NCI-H187 treated with DMSO at 0.1 percent for 48 hours (cell line): ENCODE data around the gene GNAO1.

Source experiments
- DNase-seq: peaks from one replicate; lab custom pipeline; 2025; lab: John Stamatoyannopoulos, UW

Gene GNAO1

GRCh38 chr16:56350491-56351405 is 159.5 kb downstream of the GNAO1 start:
- no peak for DNase-seq

GRCh38 chr16:56351481-56351880 is 160.2 kb downstream of the GNAO1 start:
- DNase-seq: no peak

- no peak for DNase-seq
Measured at GRCh38 chr16:56352351-56353053, 161.2 kb downstream of the GNAO1 start.

- DNase-seq: no peak
Measured at GRCh38 chr16:56353054-56353921, 162.0 kb downstream of the GNAO1 start.

- no peak for DNase-seq
Measured at GRCh38 chr16:56354016-56354415, 162.7 kb downstream of the GNAO1 start.

GRCh38 chr16:56354746-56355145 is 163.5 kb downstream of the GNAO1 start:
- no peak for DNase-seq

- no peak for DNase-seq
Measured at GRCh38 chr16:56355221-56355620, 163.9 kb downstream of the GNAO1 start.

- no peak for DNase-seq
Measured at GRCh38 chr16:56355786-56356275, 164.5 kb downstream of the GNAO1 start.

- peak; percentile 15 for DNase-seq
Measured at GRCh38 chr16:56356276-56357240, 165.3 kb downstream of the GNAO1 start.

GRCh38 chr16:56357241-56357764 is 166.0 kb downstream of the GNAO1 start:
- no peak for DNase-seq

- no peak for DNase-seq
Measured at GRCh38 chr16:56357765-56358322, 166.6 kb downstream of the GNAO1 start.

GRCh38 chr16:56360117-56361008 is 169.1 kb downstream of the GNAO1 start:
- no peak for DNase-seq

- no peak for DNase-seq
Measured at GRCh38 chr16:56362057-56362655, 170.9 kb downstream of the GNAO1 start.

- DNase-seq: no peak
Measured at GRCh38 chr16:56362706-56363105, 171.4 kb downstream of the GNAO1 start.

GRCh38 chr16:56363181-56363716 is 172.0 kb downstream of the GNAO1 start:
- DNase-seq: no peak

- no peak for DNase-seq
Measured at GRCh38 chr16:56363781-56364565, 172.7 kb downstream of the GNAO1 start.

- no peak for DNase-seq
Measured at GRCh38 chr16:56364865-56365264, 173.6 kb downstream of the GNAO1 start.

GRCh38 chr16:56365552-56365951 is 174.3 kb downstream of the GNAO1 start:
- no peak for DNase-seq
